MV-4-11 (cell line): ENCODE results near the gene IFNGR2.
"Not testable (repeated sequence)": the region's sequence is repeated elsewhere in the genome, so short reads cannot be mapped to it uniquely, and the experiment has no call there.

Experiments
- DNase-seq: peaks from one replicate; lab custom pipeline; 2025; lab: John Stamatoyannopoulos, UW

IFNGR2 gene

DNA sequence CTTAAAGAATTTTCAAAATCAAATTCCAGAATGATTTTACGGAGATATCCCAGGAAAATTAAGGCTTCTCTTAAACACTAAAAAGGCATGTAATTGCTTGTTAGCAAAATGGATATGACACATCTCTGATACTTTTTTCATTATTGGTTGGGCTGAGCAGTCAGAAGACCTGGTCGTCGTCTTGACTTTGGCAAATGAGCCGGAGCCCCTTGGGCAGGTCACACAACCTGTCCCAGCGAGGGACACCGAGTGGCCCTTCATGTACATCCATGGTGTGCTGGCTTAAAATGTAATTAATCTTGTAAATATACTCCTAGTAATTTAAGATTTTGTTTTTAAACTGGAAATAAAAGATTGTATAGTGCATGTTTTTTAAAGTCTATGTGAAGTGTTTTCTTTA lies 33.9 kb downstream of the IFNGR2 start:
- DNase-seq: no peak

- DNase-seq: peak; percentile 13
Observed at GRCh38 chr21:33441489-33442477, 38.6 kb downstream of the IFNGR2 start.

GRCh38 chr21:33443194-33443593 lies 40.0 kb downstream of the IFNGR2 start:
- DNase-seq: no peak

GRCh38 chr21:33444499-33444898 lies 41.3 kb downstream of the IFNGR2 start:
- no peak for DNase-seq

DNA sequence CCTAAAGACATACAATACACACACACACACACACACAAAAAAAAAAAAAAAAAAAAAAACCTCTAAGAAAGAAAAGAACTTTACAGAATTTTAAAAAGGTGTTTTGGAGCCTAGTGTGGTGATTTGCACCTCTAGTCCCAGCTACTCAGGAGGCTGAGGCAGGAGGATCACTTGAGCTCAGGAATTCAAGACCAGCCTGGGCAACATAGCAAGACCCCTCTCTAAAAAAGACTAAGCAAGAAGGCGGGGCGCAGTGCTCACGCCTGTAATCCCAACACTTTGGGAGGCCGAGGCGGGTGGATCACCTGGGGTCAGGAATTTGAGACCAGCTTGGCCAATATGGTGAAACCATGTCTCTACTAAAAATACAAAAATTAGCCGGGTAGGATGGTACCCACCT lies 43.4 kb downstream of the IFNGR2 start:
- not testable (repeated sequence) for DNase-seq

- DNase-seq: no peak
Observed at GRCh38 chr21:33449616-33450015, 46.4 kb downstream of the IFNGR2 start.

DNA sequence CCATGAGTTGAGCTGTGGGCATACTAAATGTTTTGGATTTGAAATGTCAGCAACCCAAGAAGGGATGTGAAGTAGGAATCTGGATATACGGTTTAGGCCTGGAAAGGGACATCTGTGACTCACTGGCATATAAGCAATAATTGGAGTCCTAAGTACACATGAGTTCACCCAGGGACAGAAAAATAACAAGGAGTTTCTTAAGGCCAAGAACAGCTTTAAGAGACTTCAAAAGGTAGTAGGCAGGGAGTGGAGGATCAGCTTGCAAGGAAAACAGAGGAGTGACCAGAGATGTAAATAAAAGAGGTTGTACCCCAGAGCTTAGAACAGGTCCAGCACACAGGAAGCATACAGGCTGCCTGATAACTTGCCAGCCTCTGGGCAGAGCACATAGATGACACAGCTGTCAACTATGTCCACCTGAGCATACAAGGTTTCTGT lies 48.4 kb downstream of the IFNGR2 start:
- no peak for DNase-seq

DNA sequence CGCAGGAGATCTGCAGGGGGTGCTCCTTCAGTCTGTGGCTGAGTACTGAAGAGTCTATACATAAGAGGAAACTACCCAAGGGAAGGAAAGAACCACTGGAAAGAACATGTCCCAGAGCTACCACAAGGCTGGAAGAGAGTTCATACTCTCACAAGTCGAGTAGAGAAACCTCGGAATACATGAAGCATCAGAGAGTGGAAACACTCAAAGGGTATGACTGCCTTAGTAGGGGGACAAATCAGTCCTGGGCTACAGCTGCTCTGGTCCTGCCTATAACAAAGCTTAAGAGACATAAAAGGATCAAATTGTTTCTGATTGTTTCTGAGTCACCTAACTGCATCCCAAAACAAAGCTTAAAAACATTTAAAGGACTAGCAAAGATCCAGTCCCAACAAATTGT lies 49.1 kb downstream of the IFNGR2 start:
- no peak for DNase-seq

GRCh38 chr21:33455686-33456446 lies 52.7 kb downstream of the IFNGR2 start:
- no peak for DNase-seq

GRCh38 chr21:33458861-33459260 lies 55.6 kb downstream of the IFNGR2 start:
- DNase-seq: no peak

GRCh38 chr21:33461538-33462250 lies 58.5 kb downstream of the IFNGR2 start:
- DNase-seq: no peak

- not testable (repeated sequence) for DNase-seq
Observed at GRCh38 chr21:33469183-33469582, 66.0 kb downstream of the IFNGR2 start.

DNA sequence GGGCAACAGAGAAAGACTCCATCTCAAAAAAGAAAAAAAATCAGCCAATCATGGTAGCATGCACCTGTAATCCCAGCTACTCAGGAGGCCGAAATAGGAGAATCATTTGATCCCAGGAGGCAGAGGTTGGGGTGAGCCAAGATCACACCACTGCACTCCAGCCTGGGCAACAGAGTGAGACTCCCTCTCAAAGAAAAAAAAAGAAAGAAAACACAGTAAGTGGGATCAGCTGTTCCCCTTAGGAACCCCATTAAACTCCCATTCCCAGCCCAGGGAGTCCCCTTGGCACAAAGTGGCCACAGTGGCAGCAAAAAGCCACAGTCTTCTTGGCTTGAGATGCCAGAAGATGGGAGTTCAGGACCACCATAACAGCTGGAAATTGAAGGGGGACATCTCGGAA lies 67.5 kb downstream of the IFNGR2 start:
- DNase-seq: no peak

- DNase-seq: no peak
Observed at GRCh38 chr21:33473344-33473743, 70.1 kb downstream of the IFNGR2 start.

DNA sequence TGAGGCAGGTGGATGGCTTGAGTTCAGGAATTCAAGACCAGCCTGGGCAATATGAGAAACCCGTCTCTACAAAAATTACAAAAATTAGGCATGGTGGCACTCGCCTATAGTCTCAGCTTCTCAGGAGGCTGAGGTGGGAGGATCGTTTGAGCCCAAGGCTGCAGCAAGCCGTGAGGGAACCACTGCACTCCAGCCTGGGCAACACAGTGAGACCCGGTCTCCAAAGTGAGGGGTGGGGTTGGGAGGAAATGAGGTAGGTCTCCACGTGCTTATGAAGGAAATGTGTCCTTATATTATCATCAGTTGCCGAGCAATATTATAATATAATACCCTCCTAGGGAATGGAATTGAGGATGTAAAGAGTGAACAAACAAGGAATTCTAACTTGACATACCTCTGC lies 73.9 kb downstream of the IFNGR2 start:
- DNase-seq: no peak

- no peak for DNase-seq
Observed at GRCh38 chr21:33478182-33478581, 75.0 kb downstream of the IFNGR2 start.

- DNase-seq: no peak
Observed at GRCh38 chr21:33478935-33479678, 75.9 kb downstream of the IFNGR2 start.

DNA sequence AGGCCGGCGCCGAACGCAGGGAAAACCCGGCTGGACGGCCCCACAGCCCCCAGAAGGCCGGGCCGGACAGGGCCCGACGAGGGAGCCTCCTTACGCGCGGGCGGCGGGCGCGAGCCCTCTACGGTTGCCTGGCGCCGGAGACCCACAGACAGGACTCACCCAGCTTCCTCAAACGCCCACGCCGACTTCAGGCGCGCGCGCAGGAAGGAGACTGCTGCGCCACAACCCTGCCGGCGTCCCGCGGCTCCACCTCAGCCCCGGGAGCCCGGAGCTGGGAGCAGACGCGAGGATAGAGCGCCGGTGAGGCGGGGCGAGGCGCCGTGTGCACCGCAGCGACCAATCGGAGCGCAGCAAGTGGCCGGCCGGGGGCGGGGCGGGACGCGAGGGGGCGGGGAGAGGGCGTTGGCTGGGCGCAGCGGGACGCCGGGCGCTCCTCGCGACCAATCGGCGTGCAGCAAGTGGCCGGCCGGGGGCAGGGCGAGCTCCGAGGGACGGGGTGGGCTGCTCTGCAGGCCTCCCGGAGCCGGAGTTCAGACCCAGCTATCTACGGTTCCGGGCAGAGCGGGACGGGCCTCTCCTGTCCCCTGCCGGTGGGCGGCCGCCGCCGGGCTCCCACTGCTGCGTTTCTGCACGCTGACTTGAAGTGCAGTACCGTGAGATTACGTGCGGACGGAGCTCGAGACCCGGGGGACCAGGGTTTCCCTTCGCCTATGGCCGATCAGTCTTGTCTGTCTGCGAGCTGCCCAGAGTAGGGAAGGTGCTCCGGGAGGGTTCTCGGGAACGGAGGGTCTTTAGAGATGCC lies 76.7 kb downstream of the IFNGR2 start, which contains the start of gene TMEM50B:
TSS of gene TMEM50B (minus strand) at position 296 of the 802 bp plus-strand sequence. CDS start 11,089 bp downstream, outside the sequence.
- DNase-seq: peak; percentile 96

DNA sequence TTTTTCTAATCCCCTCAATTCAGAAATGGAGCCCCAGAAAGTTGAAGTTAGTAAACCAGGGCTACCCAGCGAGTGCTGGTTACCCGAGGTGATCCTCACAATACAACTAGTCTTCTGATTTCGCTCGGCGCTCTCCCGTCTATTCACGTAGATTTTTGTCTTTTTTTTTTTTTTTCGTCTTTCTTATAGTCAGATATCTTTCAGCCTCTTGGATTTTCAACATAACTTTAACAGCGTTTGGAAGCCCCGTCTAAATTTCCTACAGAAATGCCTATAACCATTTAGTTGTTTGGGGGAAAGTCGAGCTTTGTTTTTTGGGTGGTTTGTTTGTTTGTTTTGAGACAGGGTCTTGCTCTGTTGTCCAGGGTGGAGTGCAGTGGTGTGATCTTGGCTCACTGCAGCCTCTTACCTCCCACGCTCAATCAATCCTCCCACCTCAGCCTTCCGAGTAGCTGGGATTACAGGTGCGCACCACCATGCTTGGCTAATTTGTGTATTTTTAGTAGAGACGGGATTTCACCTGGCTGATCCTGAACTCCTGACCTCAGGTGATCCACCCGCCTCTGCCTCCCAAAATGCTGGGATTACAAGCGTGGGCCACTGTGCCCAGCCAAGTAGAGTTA lies 77.4 kb downstream of the IFNGR2 start:
- DNase-seq: no peak

GRCh38 chr21:33481314-33481943 lies 78.2 kb downstream of the IFNGR2 start:
- DNase-seq: no peak
